Esophagus squamous epithelium (tissue), 5 donors: Measurements from ENCODE around the gene NOP53. TPM values are rescaled to one million over a fixed set of nuclear protein-coding genes. Genes with fewer than 3 reads are reported as not detected.

Experiments
- DNase-seq: peaks from one replicate; lab custom pipeline; 2025; lab: John Stamatoyannopoulos, UW
- H3K27ac ChIP-seq, 4 donors: fragments of 200-600 bp; sonication (generic); one replicate each; pipeline ENCODE4 v1.5.1; 2016 to 2019; ENCODE audit warnings: mild to moderate bottlenecking in 1 of 4
- H3K27me3 ChIP-seq, 4 donors: fragments of 200-600 bp; sonication (generic); 1 replicate in 3 of 4; 2 replicates in 1 of 4; pipeline versions ENCODE4 v1.5.1 to v1.6.0; 2017 to 2021; ENCODE audit warnings: antibody characterized with exemption in 1 of 4
- H3K36me3 ChIP-seq, 3 donors: fragments of 200-600 bp; sonication (generic); one replicate each; pipeline ENCODE4 v1.5.1; 2016 to 2019
- H3K4me1 ChIP-seq, 3 donors: fragments of 200-600 bp; sonication (generic); one replicate each; pipeline ENCODE4 v1.5.1; 2017 to 2019
- H3K4me3 ChIP-seq, 4 donors: fragments of 200-600 bp; sonication (generic); 1 replicate in 3 of 4; 2 replicates in 1 of 4; pipeline ENCODE4 v1.5.1; 2016 to 2019; ENCODE audit warnings: mild to moderate bottlenecking in 2 of 4, moderate library complexity in 1 of 4
- H3K9me3 ChIP-seq, 3 donors: fragments of 200-600 bp; sonication (generic); one replicate each; pipeline ENCODE4 v1.5.1; 2016 to 2019
- CTCF ChIP-seq, 6 experiments: fragments of 450-650 bp in 4 of 6; fragments of 200-600 bp in 2 of 6; sonication (generic) in 2 of 6; IDR thresholded peaks; one replicate each; pipeline ENCODE4 v1.5.1; 2016 to 2019; ENCODE audit warnings: antibody characterized with exemption in 6 of 6, mild to moderate bottlenecking in 4 of 6, moderate library complexity in 4 of 6
- POLR2A ChIP-seq, 4 donors: fragments of 450-650 bp; IDR thresholded peaks; one replicate each; pipeline ENCODE4 v1.6.1; 2017; ENCODE audit warnings: antibody characterized with exemption in 4 of 4, mild to moderate bottlenecking in 4 of 4, moderate library complexity in 3 of 4
- WGBS, 2 donors: methylation state at CpG; one replicate each; pipeline ENCODE4 v1.1.5; 2018; 5-methylcytosine and 5-hydroxymethylcytosine counted together
- intact Hi-C: fragments of 100-400 bp; cut with DNase I; formaldehyde crosslinking; loops from one replicate; pipeline ENCODE4 v1.15.0; 2022
- total RNA-seq, 4 donors: library from RNA; depleted of rRNA; stranded (reverse); fragments of >200 nt; gene quantifications; one replicate each; pipeline ENCODE4 v1.1.0, GENCODE V29; 2016
- donor health status: DM: yes; HTN: yes; CAD: no.

The NOP53 gene
- total RNA-seq, 4 donors from 2014 or later, result 118 to 522 (median 268) TPM

- H3K4me1 ChIP-seq, result peaks cover 25 to 62% (median 44%) of the 10 kb centered on the region in 3 donors
- TF ChIP-seq CTCF (IDR thresholded peaks at IDR 0.05) (peak in 1 of 6 experiments; percentile 8), POLR2A (IDR thresholded peaks at IDR 0.05) (peak in 3 of 4 donors; percentile 62 to 97 (median 95))
- DNase-seq, result no peak
- H3K27me3 ChIP-seq, result no peaks in the 10 kb centered on the region
- H3K9me3 ChIP-seq, result no peaks in the 10 kb centered on the region
- peak within 1 kb of the TSS; percentile 84 to 98 (median 94) for H3K4me3 ChIP-seq
- 0% methylated on average over 15 to 19 of the region's 65 CpGs for WGBS, 2 donors
- peaks cover 14 to 30% (median 15%) of the 10 kb centered on the region in 3 donors for H3K36me3 ChIP-seq
- intact Hi-C loops, result no loop called here
- peak within 1 kb of the TSS; percentile 99 to 100 (median 99) for H3K27ac ChIP-seq
Measured at GRCh38 chr19:47778049-47778953, 33.0 kb downstream of the NOP53 start, which contains the start of gene SELENOW. TSS of gene SELENOW (plus strand) at chr19:47778703. CDS start at chr19:47778786, 83 bp downstream.

GRCh38 chr19:47778954-47779351 lies 33.6 kb downstream of the NOP53 start:
- H3K27ac ChIP-seq, result peak overlapping the region; percentile 99 to 100 (median 99)
- DNase-seq, result no peak
- H3K4me3 ChIP-seq, result peak overlapping the region; percentile 84 to 98 (median 94)
- no peaks in the 10 kb centered on the region for H3K9me3 ChIP-seq
- H3K27me3 ChIP-seq, result no peaks in the 10 kb centered on the region
- TF ChIP-seq POLR2A (IDR thresholded peaks at IDR 0.05), result no peak
- TF ChIP-seq CTCF (IDR thresholded peaks at IDR 0.05), result no peak
- 0% methylated on average over 14 of the region's 20 CpGs; no CpG with 5 or more reads in 1 of the 2 donors for WGBS, 2 donors
- peaks cover 25 to 62% (median 44%) of the 10 kb centered on the region in 3 donors for H3K4me1 ChIP-seq
- H3K36me3 ChIP-seq, result peaks cover 15 to 36% (median 19%) of the 10 kb centered on the region in 3 donors
- intact Hi-C loops, result no loop called here

- Histone ChIP-seq H3K4me1 (peaks cover 25 to 62% (median 44%) of the 10 kb centered on the region in 3 donors), H3K27ac (peak overlapping the region; percentile 99 to 100 (median 99)), H3K27me3 (no peaks in the 10 kb centered on the region), H3K9me3 (no peaks in the 10 kb centered on the region), H3K4me3 (peak overlapping the region; percentile 84 to 98 (median 94)), H3K36me3 (peaks cover 15 to 44% (median 26%) of the 10 kb centered on the region in 3 donors)
- TF ChIP-seq POLR2A (IDR thresholded peaks at IDR 0.05) (peak in 1 of 4 donors; percentile 19), CTCF (IDR thresholded peaks at IDR 0.05) (no peak)
- intact Hi-C loops, result no loop called here
- 18 to 25% methylated on average over 9 to 19 of the region's 24 CpGs for WGBS, 2 donors
- DNase-seq, result no peak
Measured at GRCh38 chr19:47779524-47780214, 34.3 kb downstream of the NOP53 start.

- 45 to 58% methylated on average over 9 of the region's 9 CpGs for WGBS, 2 donors
- intact Hi-C loops, result no loop called here
- Histone ChIP-seq H3K9me3 (no peaks in the 10 kb centered on the region), H3K4me1 (peaks cover 25 to 62% (median 44%) of the 10 kb centered on the region in 3 donors), H3K4me3 (peak overlapping the region; percentile 84 to 98 (median 94)), H3K27me3 (no peaks in the 10 kb centered on the region), H3K36me3 (peaks cover 15 to 49% (median 31%) of the 10 kb centered on the region in 3 donors), H3K27ac (peak overlapping the region; percentile 99 to 100 (median 99))
- no peak for TF ChIP-seq POLR2A (IDR thresholded peaks at IDR 0.05)
- TF ChIP-seq CTCF (IDR thresholded peaks at IDR 0.05), result no peak
- DNase-seq, result no peak
Measured at GRCh38 chr19:47780215-47780551, 34.8 kb downstream of the NOP53 start.
